ENCODE data around the gene IFITM10.

DNA sequence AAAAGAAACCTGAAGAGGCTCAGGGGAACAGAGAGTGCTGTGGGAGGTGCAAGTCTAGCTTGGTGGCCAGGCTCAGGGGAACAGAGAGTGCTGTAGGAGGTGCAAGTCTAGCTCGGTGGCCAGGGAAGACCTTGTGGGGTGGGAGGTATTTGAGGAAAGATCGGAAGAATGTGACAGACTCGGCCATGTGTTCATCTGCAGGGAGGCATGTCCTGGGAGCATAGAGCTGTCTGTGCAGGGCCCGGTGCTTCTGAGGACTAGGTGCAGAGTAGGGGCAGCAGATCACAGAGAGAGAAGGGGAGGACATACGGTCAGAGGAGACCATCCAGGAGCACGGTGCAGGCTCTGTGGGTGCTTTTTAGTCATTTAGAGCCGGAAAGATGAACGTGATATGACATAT lies 10.8 kb downstream of the IFITM10 start:
- TF ChIP-seq, protein P1, sequence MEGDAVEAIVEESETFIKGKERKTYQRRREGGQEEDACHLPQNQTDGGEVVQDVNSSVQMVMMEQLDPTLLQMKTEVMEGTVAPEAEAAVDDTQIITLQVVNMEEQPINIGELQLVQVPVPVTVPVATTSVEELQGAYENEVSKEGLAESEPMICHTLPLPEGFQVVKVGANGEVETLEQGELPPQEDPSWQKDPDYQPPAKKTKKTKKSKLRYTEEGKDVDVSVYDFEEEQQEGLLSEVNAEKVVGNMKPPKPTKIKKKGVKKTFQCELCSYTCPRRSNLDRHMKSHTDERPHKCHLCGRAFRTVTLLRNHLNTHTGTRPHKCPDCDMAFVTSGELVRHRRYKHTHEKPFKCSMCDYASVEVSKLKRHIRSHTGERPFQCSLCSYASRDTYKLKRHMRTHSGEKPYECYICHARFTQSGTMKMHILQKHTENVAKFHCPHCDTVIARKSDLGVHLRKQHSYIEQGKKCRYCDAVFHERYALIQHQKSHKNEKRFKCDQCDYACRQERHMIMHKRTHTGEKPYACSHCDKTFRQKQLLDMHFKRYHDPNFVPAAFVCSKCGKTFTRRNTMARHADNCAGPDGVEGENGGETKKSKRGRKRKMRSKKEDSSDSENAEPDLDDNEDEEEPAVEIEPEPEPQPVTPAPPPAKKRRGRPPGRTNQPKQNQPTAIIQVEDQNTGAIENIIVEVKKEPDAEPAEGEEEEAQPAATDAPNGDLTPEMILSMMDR (IDR thresholded peaks at IDR 0.05): no peak
- TF ChIP-seq EZH2 (IDR thresholded peaks at IDR 0.05; ENCODE audit: borderline replicate concordance, insufficient read depth, low read depth, low read length, poor library complexity, severe bottlenecking): no peak

All from B cell (primary cell).